ENCODE results near the gene HIVEP3. TPM values are rescaled to one million over a fixed set of nuclear protein-coding genes. Genes with fewer than 3 reads are reported as not detected.

Gene HIVEP3
- total RNA-seq, 2 experiments from 2014 or later, result 26.3 to 27.2 TPM

DNA sequence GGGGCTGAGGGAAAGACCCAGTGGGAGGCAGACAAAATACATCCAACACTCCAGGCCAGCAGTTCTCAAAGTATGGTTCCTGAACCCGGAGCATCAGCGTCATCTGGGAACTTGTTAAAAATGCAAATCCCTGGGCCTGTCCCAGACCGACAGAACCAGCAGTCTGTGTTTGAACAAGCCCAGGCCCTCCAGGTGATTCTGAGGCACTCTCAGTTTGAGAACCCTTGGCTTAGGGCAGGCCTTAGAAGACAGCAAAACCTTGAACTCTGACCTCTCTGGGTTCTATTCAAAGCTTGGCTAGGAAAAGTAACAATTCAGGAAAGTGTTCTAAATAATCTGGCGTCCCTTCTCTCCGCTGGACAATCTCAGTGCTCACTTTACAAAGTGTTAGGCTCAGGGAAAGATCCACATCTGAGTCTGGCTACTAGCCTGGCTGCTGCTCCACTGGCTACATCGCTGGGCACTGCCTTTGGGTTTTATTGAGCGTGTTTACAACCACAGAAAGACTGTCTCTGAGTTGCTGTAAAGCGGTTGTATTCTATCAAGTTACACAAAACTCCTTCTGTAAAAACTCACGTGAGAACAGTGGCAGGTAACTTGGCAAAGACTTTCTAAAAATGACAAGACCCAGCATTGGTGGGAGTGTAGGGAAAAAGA is 166.1 kb downstream of the HIVEP3 start:
- POLR2A ChIA-PET, result no interaction called here
- CTCF ChIA-PET, result no interaction called here

DNA sequence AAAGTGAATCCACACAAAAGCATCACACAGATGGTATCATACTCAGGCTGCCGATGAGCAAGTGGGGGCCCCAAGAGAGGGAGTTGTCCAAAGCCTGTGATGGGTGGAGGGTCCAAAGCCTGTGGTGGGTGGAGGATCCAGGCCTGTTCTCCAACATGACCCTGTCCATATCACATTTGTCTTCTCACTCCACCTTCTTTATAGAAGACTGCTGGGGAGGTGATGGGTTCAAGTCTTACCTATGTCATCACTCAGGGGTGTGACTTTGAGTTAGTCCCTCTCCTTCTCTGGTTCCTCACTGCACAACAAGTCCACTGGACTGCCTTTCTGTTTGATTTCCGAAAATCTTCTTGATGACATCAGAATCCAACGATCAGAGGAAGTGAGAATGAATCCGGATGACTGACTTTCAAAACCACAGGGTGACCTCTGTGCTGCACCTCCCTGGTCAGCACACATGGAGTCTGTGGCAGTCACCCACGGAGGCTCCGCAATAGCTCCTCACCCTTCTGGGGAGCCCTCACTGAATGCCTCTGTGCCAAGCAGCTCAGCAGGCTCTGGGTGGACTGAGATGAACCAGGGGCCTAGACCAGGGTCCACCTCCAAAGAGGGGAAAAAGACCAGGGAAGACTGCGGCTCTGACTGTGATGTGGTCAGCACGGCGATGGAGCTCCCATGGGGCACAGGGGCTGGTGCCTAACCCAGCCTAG is 166.8 kb downstream of the HIVEP3 start:
- CTCF ChIA-PET, result no interaction called here
- POLR2A ChIA-PET, result interaction anchor here (0.9 to 1.4 kb wide), 2 partner anchors 13 to 25 kb away, joined by 3 to 13 read pairs; no protein-coding TSS in a partner anchor

DNA sequence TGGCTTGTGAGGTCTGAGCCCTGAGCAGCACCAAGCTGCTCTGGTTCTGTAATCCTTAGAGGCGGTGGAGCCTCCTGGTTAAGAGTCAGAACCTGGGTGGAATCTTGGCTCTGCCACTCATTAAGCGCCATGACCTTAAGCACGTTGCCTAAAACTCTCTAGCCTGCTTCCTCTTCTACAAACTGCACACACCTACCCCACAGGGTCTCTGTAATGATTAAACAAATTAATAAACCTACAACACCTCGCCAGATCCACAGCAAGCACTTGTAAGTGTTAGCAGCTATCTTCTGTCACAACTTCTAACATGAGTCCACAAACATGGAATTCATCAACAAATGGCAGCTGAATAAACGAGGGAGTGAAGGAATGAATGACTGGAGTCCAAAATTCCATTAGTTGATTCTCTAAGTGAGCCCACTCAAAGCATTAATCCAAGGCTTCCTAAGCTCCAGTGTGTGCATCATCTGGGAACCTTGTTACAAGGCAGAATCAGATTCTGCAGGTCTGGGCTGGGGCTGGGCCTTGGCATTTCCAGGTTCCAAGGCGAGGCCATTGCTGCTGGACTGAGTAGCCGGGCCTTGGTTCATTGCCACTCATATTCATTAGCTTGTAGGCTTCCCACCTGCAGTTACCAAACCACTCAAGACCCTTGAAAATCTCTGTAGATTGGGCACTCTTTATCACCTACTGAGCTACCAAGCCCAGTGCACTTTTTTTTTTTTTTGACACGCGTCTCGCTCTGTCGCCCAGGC is 168.6 kb downstream of the HIVEP3 start:
- ChIA-PET CTCF (interaction anchor here (0.7 to 1.3 kb wide), 4 partner anchors 21 to 176 kb away, joined by 3 to 4 read pairs (median 3); no protein-coding TSS in a partner anchor), POLR2A (interaction anchor here (0.7 to 1.4 kb wide), 2 partner anchors 11 to 272 kb away, joined by 5 to 13 read pairs; no protein-coding TSS in a partner anchor)

DNA sequence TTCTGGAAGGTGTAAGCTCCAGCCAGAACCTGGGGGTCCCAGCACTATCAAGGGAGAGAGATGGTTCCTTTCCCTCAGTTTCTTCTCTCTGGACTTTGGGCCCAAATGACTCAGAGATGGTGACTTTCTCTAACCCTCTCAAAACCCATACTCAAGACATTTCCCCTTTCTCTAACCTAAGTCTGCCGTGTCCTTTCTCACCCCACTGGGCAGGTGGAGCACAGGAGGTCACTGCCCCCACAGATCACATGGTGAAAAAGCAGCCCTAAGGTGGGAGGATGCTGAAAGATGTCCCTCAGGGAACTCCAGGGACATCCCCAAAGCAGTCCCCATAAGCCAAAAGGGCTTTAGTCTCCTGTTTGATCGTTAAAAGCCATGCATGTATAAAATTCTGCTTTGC is 173.7 kb downstream of the HIVEP3 start:
- CTCF ChIA-PET, result no interaction called here
- POLR2A ChIA-PET, result no interaction called here

DNA sequence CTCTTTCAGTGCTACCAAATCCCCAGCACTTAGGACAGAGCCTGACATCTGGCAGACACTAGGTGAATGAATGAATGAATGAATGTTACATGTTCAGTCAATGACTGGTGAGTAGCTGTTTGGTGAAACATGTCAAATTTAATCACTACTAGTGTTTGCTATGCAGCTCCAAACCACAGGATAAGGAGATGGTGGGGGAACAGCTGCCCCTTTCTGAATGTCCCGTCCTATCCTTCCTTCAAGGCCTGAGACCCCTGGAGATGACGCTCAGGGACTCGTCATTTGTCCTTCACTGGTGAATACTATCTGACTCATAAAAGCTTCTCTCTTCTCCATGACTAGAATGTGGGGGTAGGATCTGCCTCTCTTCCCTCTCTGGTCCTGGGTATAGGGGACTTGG is 175.4 kb downstream of the HIVEP3 start:
- CTCF ChIA-PET, result interaction anchor here (1.5 kb wide), 1 partner anchor 168 kb away, joined by 5 read pairs; no protein-coding TSS in a partner anchor
- POLR2A ChIA-PET, result interaction anchor here (0.7 kb wide), 1 partner anchor 81 kb away, joined by 3 read pairs; no protein-coding TSS in a partner anchor

DNA sequence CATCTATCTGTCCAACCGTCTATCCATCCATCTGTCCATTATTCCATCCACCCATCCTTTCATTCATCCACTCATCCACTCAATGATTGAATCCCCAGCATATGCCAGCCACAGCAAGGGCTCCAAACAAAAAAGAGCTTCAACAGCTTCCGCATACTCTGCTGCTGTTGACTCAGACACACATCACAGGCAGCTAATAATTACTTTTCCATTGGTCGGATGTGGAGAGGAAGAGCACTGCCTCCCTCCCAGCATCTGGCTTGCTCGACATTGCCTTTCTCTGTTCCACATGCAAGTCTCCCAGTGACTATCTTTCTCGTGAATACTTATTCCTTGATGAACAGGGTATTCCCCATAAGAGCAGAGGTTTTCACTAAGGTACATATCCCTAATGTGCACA is 176.5 kb downstream of the HIVEP3 start:
- CTCF ChIA-PET, result interaction anchor here (0.7 to 4.6 kb wide), 2 partner anchors 14 to 120 kb away, joined by 3 to 18 read pairs; no protein-coding TSS in a partner anchor
- POLR2A ChIA-PET, result no interaction called here

DNA sequence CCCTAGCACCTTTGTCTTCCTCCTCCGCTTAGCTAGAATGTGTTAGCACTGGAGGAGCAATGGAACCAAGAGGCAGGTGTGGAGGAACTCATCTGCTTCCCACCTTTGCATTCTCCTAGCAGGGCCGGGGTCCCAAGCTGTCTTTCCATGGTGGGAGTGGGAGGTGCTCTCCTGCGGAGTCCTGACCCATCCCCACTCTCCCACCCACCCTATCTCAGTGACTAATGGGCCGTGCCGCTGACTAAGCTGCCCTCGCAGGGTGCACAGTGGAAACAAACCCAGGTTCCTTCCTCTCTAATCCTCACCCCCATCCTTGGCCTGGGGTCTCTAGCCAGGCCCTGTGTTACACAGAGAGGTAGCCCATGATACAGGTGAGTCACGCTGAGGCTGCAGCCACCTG is 177.5 kb downstream of the HIVEP3 start:
- ChIA-PET CTCF (interaction anchor here (1.6 to 4.6 kb wide), 2 partner anchors 13 to 74 kb away, joined by 3 to 18 read pairs; no protein-coding TSS in a partner anchor), POLR2A (interaction anchor here (1.3 kb wide), 1 partner anchor 79 kb away, joined by 5 read pairs; no protein-coding TSS in a partner anchor)

DNA sequence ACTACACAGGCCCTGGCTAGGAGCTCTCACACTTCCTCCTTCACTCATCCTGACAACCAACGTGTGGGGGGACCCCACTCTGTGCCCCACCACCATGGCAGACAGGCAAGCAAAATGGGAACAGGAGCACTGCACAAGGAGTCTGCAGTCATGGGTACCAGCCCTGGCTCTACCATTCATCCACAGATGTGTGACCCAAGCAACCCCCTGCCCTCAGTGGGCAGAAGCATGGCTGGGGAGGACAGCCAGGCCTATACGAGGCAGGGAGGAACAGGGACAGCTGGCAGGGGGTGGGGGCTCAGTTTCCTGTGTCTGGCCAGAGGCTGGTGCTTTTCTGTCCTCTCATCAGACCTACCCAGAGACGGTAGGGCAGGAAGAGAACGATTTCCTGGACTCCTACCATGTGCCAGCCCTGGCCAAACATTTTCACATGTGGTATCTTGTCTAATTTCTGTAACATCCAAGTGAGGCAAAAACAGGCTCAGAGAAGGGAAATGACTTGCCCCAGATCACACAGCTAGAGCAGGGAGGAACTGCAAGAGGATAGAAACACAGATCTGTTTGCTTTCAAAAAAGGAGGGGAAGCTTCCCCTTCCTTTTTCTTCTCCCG is 178.0 kb downstream of the HIVEP3 start:
- CTCF ChIA-PET, result interaction anchor here (1.6 to 4.6 kb wide), 2 partner anchors 13 to 74 kb away, joined by 3 to 18 read pairs; no protein-coding TSS in a partner anchor
- POLR2A ChIA-PET, result interaction anchor here (1.3 kb wide), 1 partner anchor 79 kb away, joined by 5 read pairs; no protein-coding TSS in a partner anchor

DNA sequence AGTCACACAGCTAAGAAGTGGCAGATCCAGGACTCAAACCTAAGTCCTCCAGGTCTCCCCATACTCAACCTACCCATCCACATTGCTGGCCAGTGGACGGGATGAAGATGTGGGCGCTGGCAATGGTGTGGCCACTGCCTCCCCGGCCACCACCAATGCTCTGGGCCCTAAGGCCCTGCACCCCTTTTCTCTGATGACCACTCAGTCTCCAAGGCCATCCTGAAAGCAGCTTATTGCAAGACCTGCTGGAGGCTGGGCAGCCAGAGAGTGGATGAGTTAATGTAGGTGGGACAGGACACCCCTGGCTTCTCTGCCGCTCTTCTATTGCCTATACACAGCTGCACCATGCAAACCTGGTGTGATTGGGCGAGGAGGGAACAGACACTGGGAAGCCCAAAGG is 178.7 kb downstream of the HIVEP3 start:
- CTCF ChIA-PET, result interaction anchor here (1.6 to 4.6 kb wide), 2 partner anchors 12 to 73 kb away, joined by 3 to 18 read pairs; no protein-coding TSS in a partner anchor
- POLR2A ChIA-PET, result interaction anchor here (2.1 kb wide), 1 partner anchor 11 kb away, joined by 13 read pairs; no protein-coding TSS in a partner anchor

DNA sequence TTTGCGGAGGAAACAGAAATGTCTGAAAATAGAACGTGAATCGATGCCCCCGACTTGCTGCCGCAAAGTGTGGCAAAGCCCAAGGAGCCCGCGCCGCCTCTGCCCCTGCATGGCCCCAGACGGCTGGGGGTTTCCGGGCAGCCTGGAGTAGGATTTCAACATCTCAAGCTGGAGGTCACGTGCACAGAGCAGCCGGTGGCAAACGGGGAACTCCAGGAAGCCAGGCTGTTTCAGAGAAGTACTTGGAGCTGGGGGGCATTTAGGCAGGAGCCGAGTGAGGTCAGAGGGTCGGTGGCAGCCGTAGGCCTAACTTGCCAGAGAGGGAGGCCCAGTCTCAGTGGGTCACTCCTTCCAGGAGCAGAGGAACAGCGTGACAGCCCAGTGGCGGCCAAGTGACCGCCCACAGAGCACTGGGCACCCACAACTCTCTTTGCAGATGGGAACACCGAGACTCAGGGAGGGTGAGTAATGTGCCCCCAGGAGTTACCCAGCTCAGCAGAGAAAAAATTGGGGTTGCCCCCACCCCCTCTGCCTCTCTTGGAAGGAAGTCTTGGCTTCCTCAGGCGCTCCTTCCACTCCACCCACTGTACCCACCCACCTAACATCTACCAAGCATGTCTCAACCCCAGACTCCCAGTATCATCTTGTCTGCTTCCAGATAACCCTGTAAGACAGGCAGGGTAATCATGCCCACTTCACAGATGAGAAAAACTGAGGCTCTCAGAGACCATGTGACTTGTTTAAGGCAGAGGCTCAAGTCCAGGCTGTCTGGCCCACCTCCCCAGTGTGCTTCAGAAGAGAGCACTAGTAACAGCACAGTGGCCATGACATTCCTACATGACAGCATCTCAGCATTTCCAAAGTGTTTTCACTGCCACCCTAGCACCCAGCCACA is 179.4 kb downstream of the HIVEP3 start:
- CTCF ChIA-PET, result interaction anchor here (0.9 to 4.6 kb wide), 5 partner anchors 11 to 73 kb away, joined by 3 to 18 read pairs (median 4); no protein-coding TSS in a partner anchor
- POLR2A ChIA-PET, result interaction anchor here (0.7 to 2.1 kb wide), 6 partner anchors 9 to 100 kb away, joined by 3 to 13 read pairs (median 3); no protein-coding TSS in a partner anchor

DNA sequence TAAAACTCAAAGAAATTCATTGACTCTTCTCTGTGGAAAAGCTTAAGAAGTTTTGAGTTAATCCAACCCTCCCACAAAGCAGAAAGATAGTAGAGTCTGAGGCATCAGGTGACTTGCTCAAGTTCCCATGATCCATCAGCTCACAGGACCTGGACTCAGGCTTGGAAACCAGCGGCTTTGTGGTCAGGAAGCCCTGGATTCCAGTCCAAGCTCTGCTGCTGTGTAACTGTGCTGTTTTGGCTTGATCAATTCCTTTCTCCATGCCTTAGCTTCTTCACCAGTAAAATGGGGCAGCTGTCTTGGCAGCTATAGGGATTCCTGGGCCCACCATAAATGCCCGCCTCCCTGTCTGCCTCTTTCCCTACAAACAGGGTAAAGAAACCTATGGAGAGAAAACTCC is 180.2 kb downstream of the HIVEP3 start:
- ChIA-PET POLR2A (interaction anchor here (0.6 to 2.1 kb wide), 6 partner anchors 9 to 213 kb away, joined by 3 to 13 read pairs (median 3); no protein-coding TSS in a partner anchor), CTCF (interaction anchor here (1.0 to 4.6 kb wide), 4 partner anchors 10 to 74 kb away, joined by 4 to 18 read pairs (median 4); no protein-coding TSS in a partner anchor)

DNA sequence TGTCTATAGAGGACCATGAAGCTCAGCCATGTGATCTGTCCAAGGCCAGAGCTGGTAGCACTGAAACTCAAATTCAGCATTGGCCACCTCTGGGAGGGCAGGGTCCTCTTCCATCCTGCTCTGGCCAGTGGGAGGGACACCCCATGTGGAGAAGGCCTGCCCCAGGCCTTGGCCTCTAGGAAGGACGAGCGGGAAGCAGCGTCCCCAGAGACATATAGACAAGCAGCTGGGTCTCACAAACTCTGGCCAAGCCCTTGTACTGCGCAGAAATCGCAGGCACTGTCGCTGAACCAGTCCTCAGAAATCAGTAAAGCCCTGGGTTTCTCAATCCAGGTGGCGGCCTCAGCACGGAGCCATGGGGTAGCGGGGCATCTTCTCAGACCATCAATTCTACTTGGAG is 180.7 kb downstream of the HIVEP3 start:
- CTCF ChIA-PET, result interaction anchor here (1.0 to 4.6 kb wide), 3 partner anchors 10 to 74 kb away, joined by 4 to 18 read pairs (median 4); no protein-coding TSS in a partner anchor
- POLR2A ChIA-PET, result interaction anchor here (0.6 to 2.1 kb wide), 2 partner anchors 13 to 213 kb away, joined by 3 to 13 read pairs; no protein-coding TSS in a partner anchor

DNA sequence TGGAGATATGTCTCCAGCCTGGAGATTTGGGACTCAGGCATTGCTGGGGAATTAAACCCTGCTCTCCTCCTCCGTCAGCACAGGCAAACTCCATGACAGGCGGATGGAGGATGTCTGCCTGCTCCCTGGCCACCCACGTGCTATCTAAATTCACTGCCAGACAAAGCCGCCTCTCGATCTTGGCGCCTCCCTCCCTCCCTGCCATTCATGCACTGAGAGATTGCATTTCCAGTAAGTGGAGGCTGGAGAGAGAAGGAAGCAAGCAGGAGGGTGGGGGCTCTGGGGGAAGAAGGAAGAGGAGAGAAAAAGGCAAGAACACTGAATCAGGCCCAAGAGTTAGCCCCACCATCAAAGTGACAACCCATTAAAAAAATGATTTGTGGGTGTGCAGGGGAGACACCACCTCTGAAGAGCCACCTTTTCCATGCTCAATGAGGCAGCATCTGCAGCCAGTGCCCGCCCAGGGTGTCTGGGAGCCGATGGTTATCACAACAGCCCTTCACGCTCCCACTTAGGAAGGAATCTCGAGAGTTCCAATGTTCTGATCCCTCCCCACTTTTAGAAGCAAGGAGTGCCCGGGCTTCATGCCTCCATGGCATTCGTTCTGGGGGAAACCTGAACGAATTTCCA is 183.0 kb downstream of the HIVEP3 start:
- CTCF ChIA-PET, result no interaction called here
- POLR2A ChIA-PET, result no interaction called here

DNA sequence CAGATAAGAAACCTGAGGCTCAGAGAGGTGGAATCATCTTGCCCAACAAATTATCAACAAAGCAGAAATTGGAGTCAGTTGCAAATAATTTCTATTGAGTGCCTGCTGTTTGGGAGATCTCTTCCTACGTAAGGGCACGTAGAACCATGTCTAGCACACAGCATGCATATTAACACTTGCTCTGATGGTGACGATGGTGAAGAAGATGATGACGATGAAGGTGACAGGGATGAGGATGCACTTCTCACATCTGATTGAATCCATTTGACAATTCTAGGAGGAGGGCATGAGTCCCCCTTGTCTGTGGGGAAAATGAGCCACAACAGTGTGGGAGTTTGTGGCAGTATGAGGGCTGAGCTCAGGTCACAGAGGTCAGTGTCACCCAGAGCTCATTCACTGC is 183.6 kb downstream of the HIVEP3 start:
- ChIA-PET POLR2A (no interaction called here), CTCF (no interaction called here)

DNA sequence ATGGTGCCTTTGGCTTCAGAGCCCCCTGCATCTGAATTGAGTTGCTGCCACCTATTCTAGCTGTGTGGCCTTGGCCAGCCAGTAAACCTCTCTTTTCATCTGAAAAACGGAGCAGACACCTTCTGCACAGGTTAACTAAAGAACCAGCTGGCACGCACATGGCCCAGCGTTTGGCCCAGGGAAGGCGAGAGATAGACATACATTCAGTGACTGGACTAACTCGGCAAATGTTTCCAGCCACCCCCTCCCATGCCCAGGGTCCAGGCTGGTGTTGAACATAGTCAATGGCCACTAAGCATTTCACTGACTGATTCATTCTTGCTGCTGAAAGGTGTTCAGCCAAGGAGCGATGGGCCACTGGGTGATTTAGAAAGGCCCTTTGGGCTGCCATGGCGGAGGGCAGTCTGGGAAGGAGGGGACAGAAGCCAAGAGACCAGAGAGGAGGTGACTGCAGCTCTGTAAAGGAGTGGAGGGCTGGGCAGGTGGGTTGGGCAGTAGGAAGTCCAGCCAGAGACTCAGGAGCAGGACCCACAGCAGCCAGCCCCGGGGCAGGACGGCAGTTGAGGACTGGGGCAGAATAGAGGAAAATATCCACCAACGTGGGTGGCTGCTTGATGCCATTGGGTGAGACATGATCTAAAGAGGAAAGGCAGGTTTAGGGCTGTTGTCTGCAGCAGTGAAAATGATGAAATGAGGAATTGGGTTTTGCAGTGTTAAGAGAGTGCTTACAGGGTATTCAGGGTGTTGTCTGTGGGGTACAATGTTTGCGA is 184.3 kb downstream of the HIVEP3 start:
- POLR2A ChIA-PET, result no interaction called here
- CTCF ChIA-PET, result no interaction called here

DNA sequence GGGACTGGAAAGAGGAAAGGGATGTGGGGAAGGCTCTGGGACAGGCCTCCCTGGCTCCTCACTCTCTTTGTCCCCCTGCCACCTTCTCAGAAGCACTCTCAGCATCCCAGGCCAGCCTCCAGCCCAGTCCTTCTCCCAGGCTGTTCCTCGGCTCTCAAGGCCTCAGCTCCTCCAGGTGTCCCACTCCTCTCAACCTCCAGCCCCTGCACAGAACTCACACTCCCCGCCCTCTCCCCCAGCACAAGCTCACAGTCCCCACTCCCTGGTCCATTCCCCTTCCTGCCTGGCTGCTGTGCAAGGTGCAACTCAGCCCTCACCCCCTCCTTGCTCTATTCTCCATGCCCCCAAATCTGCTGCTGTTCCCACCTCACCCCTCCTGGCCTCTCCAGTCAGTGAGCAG is 185.0 kb downstream of the HIVEP3 start:
- ChIA-PET CTCF (no interaction called here), POLR2A (no interaction called here)

DNA sequence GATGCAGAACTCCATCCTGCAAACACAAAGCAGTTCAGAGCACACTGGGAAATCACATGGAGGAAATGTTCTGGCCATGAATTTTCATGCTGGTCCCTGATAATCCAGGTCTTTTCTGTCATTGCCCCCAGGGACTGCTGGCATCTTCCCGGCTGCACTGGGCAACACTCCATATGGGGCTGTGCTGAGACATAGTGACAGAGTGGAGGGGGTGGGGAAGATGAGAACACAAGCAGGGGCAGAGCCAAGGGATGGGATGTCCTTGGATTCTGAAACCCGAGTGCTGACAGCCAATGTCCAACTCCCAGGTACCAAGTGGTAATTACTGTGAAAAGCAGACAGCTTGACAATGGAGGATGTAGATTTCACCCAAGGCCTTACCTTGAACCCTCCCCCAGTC is 185.7 kb downstream of the HIVEP3 start:
- POLR2A ChIA-PET, result no interaction called here
- CTCF ChIA-PET, result no interaction called here

Measured in activated CD8-positive, alpha-beta memory T cell treated with anti-CD3 and anti-CD28 coated beads for 36 hours (primary cell).